Measurements from ENCODE around the gene CCNY.

CCNY gene

DNA sequence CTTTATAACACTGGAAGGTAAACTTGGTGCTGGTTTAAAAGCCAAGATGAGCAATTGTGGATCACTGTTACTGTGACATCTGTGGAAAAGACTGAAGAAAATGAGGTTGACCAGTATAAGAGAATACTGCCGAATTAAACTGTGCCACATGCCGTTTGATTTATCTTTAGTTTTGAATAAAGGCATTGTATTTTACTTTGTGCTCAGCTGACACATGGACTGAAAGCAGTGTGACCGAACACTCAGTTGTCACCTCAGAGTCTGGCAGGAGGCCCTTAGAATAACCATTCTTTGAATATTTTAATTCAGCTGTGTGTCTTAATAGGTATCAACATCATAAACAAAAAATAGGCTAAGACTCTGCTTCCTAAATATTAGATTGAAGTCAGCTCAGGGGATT, 135.1 kb downstream of the CCNY start:
- Mint-ChIP-seq H3K9me3 (peaks cover 9% of the 10 kb centered on the region), H3K4me1 (ENCODE audit: low read depth) (peaks cover 10% of the 10 kb centered on the region), H3K4me3 (no peak overlapping the region), H3K27ac (no peak overlapping the region), H3K36me3 (ENCODE audit: low read depth) (peaks cover 2% of the 10 kb centered on the region), H3K27me3 (ENCODE audit: low read depth) (no peaks in the 10 kb centered on the region)

DNA sequence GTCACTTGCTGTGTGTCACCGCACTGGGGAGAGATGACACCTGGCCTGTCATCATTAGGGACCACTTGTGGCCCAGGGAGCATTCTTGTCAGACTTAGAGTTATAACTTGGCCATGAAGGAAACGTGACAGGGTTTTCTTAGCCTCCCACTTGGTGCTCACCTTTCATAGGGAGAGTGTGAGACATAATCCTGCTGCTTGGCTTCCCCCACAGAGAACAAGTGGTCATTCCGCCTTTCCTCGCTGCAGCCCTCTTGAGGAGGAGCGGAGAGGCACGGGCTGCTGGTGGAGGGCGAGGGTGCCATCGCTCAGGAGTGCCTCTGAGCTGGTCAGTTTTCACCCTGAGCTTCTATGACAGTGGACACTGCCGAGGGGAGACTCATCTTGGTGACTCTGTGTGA, 143.8 kb downstream of the CCNY start:
- Mint-ChIP-seq H3K4me3 (no peak overlapping the region), H3K36me3 (ENCODE audit: low read depth) (peaks cover 2% of the 10 kb centered on the region), H3K27ac (no peak overlapping the region)

DNA sequence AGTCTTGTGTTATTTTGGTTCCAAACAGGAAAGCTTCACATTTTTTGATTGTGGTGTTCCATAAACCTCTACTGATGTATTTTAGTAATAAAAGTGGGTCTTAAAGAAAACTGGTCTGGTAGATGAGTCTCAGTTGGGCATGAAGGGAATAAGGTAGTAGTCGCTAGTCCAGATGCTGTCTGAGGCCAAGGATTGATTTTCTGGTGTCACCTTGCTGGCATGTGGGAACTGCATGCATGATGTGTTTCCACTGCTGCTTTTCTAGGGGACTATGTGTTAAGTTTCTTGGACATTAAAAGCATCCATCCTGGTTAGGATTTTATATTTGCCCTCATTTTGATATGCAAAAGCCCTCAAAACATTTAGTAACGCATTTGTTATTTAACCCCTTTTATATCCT, 145.1 kb downstream of the CCNY start:
- H3K36me3 Mint-ChIP-seq (ENCODE audit: low read depth): peaks cover 2% of the 10 kb centered on the region
- H3K4me1 Mint-ChIP-seq (ENCODE audit: low read depth): peaks cover 1% of the 10 kb centered on the region
- H3K27me3 Mint-ChIP-seq (ENCODE audit: low read depth): no peaks in the 10 kb centered on the region
- H3K27ac Mint-ChIP-seq: no peak overlapping the region
- H3K9me3 Mint-ChIP-seq: no peaks in the 10 kb centered on the region
- no peak overlapping the region for H3K4me3 Mint-ChIP-seq

More for the DNA sequence above, 143.8 kb downstream of the CCNY start:
- H3K27me3 Mint-ChIP-seq (ENCODE audit: low read depth): no peaks in the 10 kb centered on the region
- peaks cover 1% of the 10 kb centered on the region for H3K4me1 Mint-ChIP-seq (ENCODE audit: low read depth)
- peaks cover 4% of the 10 kb centered on the region for H3K9me3 Mint-ChIP-seq

DNA sequence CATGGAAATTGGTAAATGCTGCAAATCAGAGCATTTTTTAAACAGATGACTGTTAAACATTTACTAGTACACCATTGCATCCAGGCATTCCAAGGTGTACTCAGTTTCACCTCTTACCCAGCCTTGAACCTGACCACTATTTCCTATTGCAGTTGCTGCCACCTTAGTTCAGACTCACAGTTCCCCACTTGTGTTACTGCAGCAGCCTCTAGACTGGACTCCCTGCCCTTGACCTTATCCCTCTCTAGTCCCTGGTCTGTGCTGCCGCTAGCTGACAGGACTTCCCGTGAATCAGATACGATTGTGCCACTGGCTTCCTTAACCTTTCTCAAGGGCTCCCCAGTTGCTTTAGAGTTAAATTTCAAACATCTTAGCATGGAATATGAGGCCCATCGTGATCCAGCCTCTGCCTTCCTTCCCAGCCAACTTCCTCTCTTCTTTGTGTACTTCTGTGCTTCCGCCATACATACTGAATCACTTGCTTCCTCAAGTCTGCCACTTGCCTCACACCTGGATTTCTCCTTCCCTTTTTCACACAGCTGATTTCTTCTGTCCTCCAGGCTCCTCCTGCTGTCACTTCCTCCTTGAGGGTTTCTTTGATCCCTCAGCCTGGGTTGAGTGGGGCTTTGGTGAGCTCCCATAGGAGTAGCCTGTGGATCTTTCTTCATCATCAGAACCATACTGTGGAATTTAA, 150.1 kb downstream of the CCNY start:
- no peaks in the 10 kb centered on the region for H3K4me1 Mint-ChIP-seq (ENCODE audit: low read depth)

DNA sequence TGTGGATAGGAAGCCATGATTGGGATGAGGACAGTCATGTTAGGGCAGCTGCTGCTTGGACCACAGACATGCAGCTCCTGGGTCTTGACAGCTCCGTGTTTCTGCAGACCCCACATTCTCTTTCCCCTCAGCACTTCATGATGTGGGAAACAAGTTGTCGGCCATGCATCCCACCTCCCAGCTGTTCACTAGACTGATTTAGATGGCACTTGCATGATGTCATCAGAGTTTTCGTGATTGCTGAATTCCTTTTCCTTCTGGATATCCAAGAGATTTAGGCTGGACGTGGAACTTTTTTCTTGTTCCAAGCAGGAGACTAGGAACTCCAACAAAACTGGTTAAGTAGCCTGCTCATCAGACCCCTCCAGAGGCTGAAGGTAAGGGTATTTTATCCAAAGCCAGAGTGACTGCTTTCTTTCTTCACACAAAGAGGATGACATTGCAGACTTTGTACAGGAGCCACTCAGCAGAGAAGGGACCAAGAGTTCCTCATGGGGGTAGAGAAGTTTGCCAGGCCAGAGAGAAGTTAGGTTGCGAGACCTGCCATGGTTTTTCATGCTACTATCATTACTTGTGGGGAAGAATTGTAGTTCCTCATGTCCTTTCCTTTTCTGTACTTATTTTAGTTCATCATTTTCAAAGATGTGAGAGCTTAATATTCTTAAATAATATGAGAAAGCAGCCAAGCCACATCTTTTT, 151.2 kb downstream of the CCNY start:
- Mint-ChIP-seq H3K9me3 (no peaks in the 10 kb centered on the region), H3K4me1 (ENCODE audit: low read depth) (peaks cover 3% of the 10 kb centered on the region), H3K36me3 (ENCODE audit: low read depth) (peaks cover 4% of the 10 kb centered on the region), H3K27me3 (ENCODE audit: low read depth) (no peaks in the 10 kb centered on the region), H3K4me3 (no peak overlapping the region), H3K27ac (no peak overlapping the region)

More for the DNA sequence above, 150.1 kb downstream of the CCNY start:
- no peaks in the 10 kb centered on the region for H3K9me3 Mint-ChIP-seq
- no peak overlapping the region for H3K27ac Mint-ChIP-seq
- no peaks in the 10 kb centered on the region for H3K27me3 Mint-ChIP-seq (ENCODE audit: low read depth)
- H3K36me3 Mint-ChIP-seq (ENCODE audit: low read depth): peaks cover 4% of the 10 kb centered on the region
- H3K4me3 Mint-ChIP-seq: no peak overlapping the region

DNA sequence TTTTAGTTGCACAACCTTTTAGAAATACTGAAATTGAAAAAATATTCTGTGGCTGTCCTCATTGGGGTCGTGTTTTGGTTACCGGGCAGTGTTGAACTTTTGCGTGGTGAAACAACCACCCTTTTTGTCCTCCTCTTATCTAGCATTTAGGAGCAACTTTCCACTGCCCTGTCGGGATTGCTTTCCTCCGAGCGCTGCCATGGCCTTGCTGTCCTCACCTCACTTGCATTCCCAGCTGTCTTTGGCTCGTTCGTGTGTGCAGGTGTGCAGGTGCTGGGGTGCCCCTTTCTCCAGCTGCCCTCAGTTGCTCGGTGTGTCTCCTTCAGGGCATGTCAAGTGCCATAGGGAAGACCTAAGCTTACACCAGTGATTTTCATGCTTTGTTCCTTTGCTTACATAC, 151.9 kb downstream of the CCNY start:
- peaks cover 4% of the 10 kb centered on the region for H3K36me3 Mint-ChIP-seq (ENCODE audit: low read depth)
- no peak overlapping the region for H3K27ac Mint-ChIP-seq
- H3K27me3 Mint-ChIP-seq (ENCODE audit: low read depth): no peaks in the 10 kb centered on the region
- peaks cover 3% of the 10 kb centered on the region for H3K4me1 Mint-ChIP-seq (ENCODE audit: low read depth)
- H3K9me3 Mint-ChIP-seq: no peaks in the 10 kb centered on the region
- H3K4me3 Mint-ChIP-seq: no peak overlapping the region

DNA sequence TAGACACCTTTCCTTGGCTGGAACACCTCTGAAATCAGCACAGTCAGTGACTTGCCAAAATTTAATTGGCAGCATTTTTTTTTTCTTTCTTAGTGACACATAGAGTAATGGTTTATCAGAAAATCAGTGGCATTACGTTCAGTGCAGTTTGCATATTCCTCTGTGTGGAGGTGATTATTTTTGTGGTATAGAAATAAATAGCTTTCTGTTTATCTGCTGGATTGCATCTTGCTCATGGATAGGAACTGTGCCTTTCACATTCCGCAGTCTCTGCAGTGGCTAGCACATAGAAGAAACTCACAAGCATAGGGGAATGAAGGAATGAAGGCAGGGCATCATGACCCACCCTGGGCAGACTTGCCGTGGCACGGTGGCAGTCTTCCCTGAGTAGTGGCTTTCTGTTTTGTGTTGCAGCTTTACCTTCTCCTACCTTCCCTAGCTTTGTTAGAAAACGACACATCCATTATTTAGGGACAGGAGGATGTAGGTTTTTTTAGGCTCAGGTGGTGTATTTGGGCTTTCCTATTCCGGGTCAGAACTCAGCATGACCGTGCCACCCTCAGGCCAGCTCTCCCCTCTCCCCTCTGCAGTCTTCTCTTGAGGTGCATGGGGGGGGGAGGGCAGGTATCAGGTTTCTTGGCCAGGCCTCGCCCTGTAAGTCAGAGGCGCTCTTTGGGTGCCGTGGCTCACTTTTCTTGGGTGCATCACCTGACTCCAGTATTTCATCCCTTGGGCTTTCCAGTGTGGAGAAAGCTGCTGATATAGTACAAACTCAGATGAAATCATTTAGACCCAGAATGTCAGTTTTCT, 156.3 kb downstream of the CCNY start:
- Mint-ChIP-seq H3K4me1 (ENCODE audit: low read depth) (peaks cover 13% of the 10 kb centered on the region), H3K9me3 (no peaks in the 10 kb centered on the region), H3K4me3 (no peak overlapping the region), H3K36me3 (ENCODE audit: low read depth) (no peaks in the 10 kb centered on the region), H3K27me3 (ENCODE audit: low read depth) (no peaks in the 10 kb centered on the region), H3K27ac (no peak overlapping the region)

DNA sequence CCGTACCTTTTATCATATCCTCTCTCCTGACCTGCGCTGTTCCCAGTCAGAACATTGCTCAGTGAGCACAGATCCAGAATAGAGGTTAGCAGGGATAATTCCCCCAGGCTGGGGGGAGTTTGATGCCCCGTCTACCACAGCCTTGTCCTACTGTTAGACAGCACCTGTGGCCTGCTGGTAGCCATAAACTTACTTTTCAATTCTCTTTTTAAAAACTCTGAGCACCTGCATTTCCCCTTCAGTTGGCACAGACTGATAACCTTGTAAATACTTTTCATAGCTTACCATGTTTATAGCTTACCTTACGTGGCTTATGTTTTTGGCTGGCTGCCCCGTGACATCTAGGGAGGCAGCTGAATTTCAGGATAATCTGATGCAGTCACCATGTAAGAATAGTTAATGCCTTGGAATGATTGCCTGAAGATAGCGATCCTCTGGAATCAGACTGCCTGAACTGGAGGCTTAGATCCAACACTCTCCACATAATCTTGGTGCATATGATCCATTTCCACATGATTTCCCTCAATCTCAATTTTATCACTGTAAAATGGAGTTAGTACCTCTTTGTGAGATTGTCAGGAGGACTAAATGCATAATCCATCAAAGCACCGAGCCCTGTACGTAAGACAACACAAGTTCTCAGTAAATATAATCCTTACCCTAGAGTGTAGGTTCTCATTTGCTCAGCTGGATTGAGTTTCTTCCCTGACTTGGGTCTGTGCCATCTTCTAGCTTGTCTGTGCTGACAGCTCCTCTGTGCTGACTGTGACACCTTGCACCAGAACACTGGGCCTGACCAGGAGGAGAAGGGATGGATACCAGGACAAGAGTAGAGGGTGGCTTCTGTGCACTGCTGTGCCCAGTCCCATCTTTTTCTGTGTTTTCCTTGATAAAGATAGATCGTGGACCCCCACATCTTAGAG, 157.1 kb downstream of the CCNY start:
- Mint-ChIP-seq H3K27ac (no peak overlapping the region), H3K4me3 (no peak overlapping the region), H3K36me3 (ENCODE audit: low read depth) (no peaks in the 10 kb centered on the region), H3K9me3 (no peaks in the 10 kb centered on the region), H3K27me3 (ENCODE audit: low read depth) (no peaks in the 10 kb centered on the region), H3K4me1 (ENCODE audit: low read depth) (peaks cover 13% of the 10 kb centered on the region)

DNA sequence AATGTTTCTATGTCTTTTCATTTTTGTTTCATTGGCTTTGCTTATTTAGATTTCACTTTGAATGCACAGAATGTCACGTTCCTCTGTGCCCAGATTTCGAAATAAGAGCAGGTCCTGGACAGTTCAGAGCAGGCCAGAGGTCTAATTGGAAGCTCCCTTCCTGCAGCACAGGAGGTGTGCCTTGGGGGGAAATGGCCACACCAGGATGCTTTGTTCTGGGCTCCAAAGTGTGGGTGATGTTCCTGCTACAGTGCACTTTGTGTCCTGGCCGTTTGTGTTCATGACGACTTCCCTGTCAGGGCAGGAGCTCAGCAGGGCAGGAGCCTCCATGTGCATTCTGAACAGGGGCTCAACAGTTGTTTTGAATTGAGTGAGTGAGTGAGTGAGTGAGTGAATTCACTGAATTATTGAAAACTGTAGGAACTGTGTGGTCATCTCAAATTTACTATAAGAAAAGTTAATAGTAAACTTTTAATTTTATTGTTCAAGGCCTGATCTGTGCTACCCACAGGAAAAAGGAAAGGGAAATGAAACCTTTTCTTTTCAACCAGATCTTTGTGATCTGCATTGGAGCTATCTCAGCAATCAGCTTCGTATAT, 159.3 kb downstream of the CCNY start:
- Mint-ChIP-seq H3K9me3 (no peaks in the 10 kb centered on the region), H3K4me3 (no peak overlapping the region), H3K27ac (no peak overlapping the region), H3K4me1 (ENCODE audit: low read depth) (peaks cover 13% of the 10 kb centered on the region), H3K36me3 (ENCODE audit: low read depth) (no peaks in the 10 kb centered on the region), H3K27me3 (ENCODE audit: low read depth) (no peaks in the 10 kb centered on the region)

DNA sequence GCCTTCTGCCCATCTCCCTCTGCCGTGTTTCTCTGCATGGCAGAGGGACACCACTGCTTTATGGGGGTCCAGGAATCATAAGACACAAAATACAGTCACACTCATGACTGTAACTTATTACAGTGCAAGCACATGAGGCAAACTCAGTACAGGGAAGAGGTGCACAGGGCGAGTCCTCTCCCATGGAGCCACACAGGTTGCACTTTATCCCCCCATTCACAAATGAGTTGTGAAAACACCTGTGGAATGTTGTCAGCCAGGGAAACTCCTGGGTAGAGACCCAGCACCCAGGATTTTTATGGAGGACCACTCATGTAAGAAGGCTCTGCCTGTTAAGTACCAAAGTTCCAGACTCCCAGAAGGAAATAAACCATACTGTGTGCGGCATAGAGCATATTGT, 161.6 kb downstream of the CCNY start:
- Mint-ChIP-seq H3K36me3 (ENCODE audit: low read depth) (peaks cover 7% of the 10 kb centered on the region), H3K4me1 (ENCODE audit: low read depth) (peaks cover 10% of the 10 kb centered on the region), H3K9me3 (no peaks in the 10 kb centered on the region), H3K27ac (no peak overlapping the region), H3K27me3 (ENCODE audit: low read depth) (no peaks in the 10 kb centered on the region), H3K4me3 (no peak overlapping the region)

DNA sequence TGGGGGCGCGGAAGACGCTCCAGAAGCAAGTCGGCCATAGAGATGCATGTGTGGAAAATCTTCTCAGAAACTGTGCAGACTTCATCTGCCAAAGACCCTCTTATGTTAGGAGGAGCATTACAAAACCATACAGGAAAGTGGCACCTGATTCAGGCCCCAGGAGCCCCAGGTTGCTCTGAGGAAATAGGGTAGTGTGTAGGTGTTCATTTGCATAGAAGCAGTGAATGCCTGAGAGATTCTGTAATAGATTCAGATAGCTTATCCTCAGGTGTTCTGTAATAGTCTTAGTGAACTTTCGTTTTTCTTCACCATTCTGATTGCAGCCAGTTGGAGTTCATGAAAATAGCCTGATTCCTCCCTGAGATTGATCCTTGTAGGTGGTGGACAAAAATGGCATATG, 162.4 kb downstream of the CCNY start:
- no peaks in the 10 kb centered on the region for H3K9me3 Mint-ChIP-seq
- H3K36me3 Mint-ChIP-seq (ENCODE audit: low read depth): peaks cover 7% of the 10 kb centered on the region
- H3K27ac Mint-ChIP-seq: no peak overlapping the region
- no peaks in the 10 kb centered on the region for H3K27me3 Mint-ChIP-seq (ENCODE audit: low read depth)
- no peak overlapping the region for H3K4me3 Mint-ChIP-seq
- peaks cover 10% of the 10 kb centered on the region for H3K4me1 Mint-ChIP-seq (ENCODE audit: low read depth)

DNA sequence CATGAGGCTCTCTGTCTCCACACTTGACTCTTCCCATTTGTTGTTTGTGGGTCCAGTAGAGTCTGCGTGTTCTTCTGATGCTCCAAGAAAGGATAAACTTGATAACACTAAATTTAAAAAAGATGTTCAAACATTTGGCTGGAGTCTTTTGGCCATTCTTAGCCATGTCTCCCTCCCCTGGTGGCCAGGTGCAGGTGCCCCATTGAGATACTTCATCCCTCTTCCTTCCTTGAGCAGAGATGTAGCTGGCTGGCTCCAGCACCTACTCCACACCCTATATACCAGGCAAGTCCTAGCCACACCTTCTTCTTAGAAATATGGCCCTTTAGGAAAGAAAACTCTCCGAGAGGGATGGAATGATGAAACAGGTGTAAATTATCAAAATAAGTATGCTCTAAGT, 165.6 kb downstream of the CCNY start:
- Mint-ChIP-seq H3K4me3 (no peak overlapping the region), H3K27me3 (ENCODE audit: low read depth) (no peaks in the 10 kb centered on the region), H3K4me1 (ENCODE audit: low read depth) (no peaks in the 10 kb centered on the region), H3K27ac (no peak overlapping the region), H3K9me3 (no peaks in the 10 kb centered on the region), H3K36me3 (ENCODE audit: low read depth) (peaks cover 7% of the 10 kb centered on the region)

DNA sequence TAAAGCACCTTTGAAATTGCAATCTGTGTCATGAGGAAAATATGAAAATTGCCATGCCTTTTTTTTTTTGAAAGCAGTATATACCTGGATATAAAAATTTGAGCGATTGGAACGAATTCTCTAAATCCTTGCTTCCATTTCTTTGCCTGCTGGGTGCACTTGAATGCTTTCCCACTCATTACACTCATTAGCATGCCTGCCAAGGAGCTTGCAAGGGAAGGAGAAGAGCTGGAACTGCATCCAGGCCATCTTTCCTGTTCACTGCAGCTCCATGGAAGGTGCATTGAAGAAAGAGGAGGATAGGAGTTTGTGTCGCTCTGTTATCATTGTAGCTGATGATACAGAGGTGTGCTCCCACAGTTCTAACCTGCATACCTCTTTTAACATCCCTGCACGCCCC, 166.4 kb downstream of the CCNY start:
- Mint-ChIP-seq H3K27me3 (ENCODE audit: low read depth) (no peaks in the 10 kb centered on the region), H3K27ac (no peak overlapping the region), H3K36me3 (ENCODE audit: low read depth) (peaks cover 7% of the 10 kb centered on the region), H3K4me1 (ENCODE audit: low read depth) (no peaks in the 10 kb centered on the region), H3K9me3 (no peaks in the 10 kb centered on the region), H3K4me3 (no peak overlapping the region)

DNA sequence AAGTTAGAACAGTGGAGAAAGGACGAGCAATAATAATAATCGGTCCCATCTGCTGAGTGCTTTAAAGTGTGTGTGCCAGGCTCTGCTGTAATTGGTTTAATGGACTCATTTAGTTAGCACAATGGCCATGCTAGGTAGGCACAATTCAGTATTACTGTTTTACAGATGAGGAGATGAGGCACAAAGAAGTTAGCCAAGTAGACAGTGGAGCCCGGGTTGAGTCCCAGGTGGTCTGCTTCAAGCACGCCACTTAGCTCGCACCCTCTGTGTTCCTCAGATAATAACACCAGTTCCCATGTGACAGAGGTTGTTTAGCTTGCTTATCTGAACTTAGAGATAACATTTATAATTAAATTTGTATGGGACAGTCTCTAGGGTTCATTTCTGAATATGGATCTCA, 167.3 kb downstream of the CCNY start:
- peaks cover 7% of the 10 kb centered on the region for H3K36me3 Mint-ChIP-seq (ENCODE audit: low read depth)
- no peaks in the 10 kb centered on the region for H3K27me3 Mint-ChIP-seq (ENCODE audit: low read depth)
- no peak overlapping the region for H3K27ac Mint-ChIP-seq
- peaks cover 4% of the 10 kb centered on the region for H3K4me1 Mint-ChIP-seq (ENCODE audit: low read depth)
- H3K4me3 Mint-ChIP-seq: no peak overlapping the region
- H3K9me3 Mint-ChIP-seq: no peaks in the 10 kb centered on the region
